Measurements from ENCODE around the gene AEN.

Gene AEN

DNA sequence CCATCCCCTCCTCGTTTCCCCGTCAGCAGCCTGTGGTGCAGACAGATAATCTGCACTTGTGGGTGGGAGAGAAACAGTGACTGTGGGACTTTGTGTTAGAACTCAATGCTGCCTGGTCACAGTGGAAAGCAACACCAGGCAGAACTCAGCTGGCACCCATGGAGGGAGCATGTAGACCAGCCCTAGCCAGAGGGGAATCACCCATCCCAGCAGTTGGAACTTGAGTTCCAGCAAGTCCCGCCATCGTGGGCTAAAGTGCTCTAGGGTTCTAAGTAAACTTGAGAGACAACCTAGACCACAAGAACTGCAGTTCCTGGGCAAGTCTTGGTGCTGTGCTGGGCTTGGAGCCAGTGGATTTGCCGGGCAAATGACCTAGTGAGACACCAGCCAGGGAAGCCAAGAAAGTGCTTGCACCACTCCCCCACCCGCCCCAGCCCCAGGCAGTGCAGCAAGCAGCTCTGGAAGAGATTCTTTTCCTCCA lies 42.0 kb downstream of the AEN start:
- TF ChIP-seq, protein P1, sequence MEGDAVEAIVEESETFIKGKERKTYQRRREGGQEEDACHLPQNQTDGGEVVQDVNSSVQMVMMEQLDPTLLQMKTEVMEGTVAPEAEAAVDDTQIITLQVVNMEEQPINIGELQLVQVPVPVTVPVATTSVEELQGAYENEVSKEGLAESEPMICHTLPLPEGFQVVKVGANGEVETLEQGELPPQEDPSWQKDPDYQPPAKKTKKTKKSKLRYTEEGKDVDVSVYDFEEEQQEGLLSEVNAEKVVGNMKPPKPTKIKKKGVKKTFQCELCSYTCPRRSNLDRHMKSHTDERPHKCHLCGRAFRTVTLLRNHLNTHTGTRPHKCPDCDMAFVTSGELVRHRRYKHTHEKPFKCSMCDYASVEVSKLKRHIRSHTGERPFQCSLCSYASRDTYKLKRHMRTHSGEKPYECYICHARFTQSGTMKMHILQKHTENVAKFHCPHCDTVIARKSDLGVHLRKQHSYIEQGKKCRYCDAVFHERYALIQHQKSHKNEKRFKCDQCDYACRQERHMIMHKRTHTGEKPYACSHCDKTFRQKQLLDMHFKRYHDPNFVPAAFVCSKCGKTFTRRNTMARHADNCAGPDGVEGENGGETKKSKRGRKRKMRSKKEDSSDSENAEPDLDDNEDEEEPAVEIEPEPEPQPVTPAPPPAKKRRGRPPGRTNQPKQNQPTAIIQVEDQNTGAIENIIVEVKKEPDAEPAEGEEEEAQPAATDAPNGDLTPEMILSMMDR (IDR thresholded peaks at IDR 0.05; ENCODE audit: low read depth, low read length), result no peak
- no peak for DNase-seq (ENCODE audit: extremely low read depth, low read depth)

DNA sequence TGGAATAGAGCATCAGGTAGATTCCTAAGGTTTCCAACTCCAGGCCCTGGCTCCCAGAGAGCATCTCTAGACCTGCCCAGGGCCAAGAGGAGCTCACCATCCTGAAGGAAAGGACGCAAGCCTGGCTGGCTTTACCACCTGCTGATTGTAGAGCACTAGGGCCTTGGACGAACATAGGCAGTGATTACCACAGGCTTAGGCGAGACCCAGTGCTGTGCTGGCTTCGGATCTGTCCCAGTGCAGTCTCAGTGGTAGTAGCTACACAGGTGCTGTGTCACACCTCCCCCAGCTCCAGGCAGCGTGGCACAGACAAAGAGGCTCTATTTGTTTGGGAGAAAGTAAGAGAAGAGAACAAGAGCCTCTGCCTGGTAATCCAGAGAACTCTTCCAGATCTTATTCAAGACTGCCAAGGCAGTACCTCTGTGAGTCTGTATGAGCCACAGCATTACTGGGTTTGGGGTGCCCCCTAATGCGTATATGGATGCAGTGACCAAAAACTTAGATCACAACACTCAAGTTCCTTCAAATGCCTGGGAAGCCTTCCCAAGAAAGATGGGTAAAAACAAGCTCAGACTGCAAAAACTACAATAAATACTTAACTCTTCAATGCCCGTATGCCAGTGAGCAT lies 43.1 kb downstream of the AEN start:
- TF ChIP-seq, protein P1 (IDR thresholded peaks at IDR 0.05; ENCODE audit: low read depth, low read length), result no peak
- no peak for DNase-seq (ENCODE audit: extremely low read depth, low read depth)

DNA sequence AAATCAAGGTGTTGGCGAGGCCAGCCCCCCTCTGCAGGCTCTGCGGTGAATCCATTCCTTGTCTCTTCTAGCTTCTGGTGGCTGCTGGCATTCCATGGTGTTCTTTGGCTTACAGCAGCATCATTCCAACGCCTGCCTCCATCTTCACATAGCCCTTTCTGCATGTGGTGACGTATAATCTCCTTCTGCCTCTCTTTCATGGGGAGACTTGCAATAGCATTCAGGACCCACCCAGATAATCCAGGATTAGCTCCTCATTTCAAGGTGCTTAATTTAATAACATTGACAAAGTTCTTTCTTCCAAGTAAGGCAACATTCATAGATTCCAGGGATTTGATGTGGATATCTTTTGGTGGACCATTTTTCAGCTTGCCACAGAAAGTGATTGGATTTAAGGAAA lies 53.5 kb downstream of the AEN start:
- DNase-seq (ENCODE audit: extremely low read depth, low read depth), result no peak
- TF ChIP-seq, protein P1 (IDR thresholded peaks at IDR 0.05; ENCODE audit: low read depth, low read length), result no peak

DNA sequence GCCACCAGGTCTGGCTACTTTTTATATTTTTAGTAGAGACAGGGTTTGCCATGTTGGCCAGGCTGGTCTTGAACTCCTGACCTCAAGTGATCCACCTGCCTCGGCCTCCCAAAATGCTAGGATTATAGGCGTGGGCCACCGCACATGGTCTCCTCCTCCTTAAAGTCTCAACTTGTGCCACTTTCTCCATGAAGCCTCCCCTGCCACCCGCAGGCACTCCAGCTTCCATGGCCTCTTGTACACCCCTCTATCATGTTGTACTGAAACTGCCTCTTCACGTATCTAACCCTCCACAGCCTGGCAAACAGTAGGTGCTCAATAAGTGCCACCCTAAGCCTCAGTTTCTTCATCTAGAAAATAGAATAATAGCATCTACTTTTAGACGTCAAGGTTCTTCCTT lies 57.6 kb downstream of the AEN start:
- DNase-seq (ENCODE audit: extremely low read depth, low read depth), result no peak
- TF ChIP-seq, protein P1 (IDR thresholded peaks at IDR 0.05; ENCODE audit: low read depth, low read length), result no peak

DNA sequence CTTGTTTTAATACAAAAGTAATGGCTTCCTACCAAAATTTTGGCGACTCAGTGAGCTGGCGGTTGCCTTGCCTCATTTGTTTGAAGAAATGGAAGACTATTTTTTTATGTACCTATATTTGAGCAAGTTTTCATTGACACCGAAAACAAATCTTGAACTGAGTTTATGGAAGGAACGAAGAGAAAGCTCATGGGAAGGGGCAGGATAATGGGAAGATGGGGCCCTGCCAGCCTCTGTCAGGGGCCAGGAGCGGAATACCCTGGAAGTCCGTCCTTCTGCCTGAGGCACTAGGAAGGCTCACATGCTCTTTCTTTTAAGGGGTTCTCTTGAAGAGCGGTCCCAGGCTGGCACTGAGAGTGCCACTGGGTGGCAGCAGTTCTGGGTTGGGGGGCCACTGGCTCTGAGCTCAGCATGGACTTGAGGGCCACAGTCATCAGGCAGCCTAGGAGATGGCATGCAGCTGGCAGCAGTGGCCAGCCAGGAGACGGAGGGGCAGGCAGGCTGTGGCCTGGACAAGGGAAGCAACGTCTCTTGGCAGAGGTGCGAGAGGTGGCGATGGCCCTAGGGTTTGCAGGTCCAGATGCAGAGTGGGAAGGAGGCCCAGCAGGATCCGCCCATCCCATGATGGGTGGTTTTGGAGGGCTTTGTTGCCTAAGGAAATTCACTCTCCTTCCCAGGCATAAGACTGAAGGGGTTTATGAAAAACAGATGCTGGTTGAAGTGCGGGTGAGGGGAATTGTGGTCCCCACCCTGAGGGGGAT lies 59.3 kb downstream of the AEN start:
- DNase-seq (ENCODE audit: extremely low read depth, low read depth), result no peak
- TF ChIP-seq, protein P1 (IDR thresholded peaks at IDR 0.05; ENCODE audit: low read depth, low read length), result no peak

DNA sequence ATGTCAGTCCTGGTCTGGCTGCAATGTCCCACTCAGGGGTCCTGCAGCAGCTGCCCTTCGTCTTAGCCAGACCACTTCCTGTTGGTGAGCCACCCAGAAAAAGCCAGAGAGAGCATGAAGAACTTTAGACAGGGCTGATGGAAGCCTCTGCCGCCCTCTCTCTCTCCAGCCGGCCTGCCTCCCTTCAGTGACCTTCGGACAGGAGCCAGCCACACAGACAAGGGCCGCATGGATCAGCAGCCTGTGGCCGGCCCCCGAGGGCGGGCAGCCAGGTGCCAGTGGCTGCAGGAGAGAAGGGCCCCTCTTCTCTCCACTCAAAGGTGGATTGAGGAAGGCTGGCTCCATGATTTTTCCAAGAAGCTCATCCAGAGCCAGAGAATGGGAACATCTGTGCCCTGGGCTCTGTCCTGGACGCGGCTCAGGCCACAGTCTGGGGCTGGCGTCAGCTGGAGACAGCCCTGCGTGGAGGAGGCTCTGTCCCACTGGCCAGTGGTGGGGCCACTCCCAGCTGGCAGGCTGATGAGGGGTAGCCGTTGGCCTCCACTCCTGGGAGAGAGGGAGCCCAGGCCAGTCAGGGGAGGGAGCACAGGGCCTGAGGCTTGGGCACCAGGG lies 60.6 kb downstream of the AEN start:
- TF ChIP-seq, protein P1 (IDR thresholded peaks at IDR 0.05; ENCODE audit: low read depth, low read length), result no peak
- no peak for DNase-seq (ENCODE audit: extremely low read depth, low read depth)

Data from AG09319 (cell line).